ENCODE results near the gene GPATCH1. TPM values are rescaled to one million over a fixed set of nuclear protein-coding genes. Genes with fewer than 3 reads are reported as not detected.

The GPATCH1 gene
- total and polyA plus RNA-seq, 2 of the 13 experiments (the other 11 are each of a cell fraction or from before 2014, with no cell fraction given), result 6.8 to 6.9 TPM

GRCh38 chr19:33039108-33039599 is 41.8 kb upstream of the GPATCH1 start (continued):
- TF ChIP-seq ZNF639 (CRISPR knock-in tag; conservative IDR thresholded peaks at IDR 0.05), result no peak
- TF ChIP-seq SALL2 (CRISPR knock-in tag; IDR thresholded peaks at IDR 0.05), result no peak
- TF ChIP-seq MAZ (IDR thresholded peaks at IDR 0.05; ENCODE audit: borderline replicate concordance, low read depth, low read length), result no peak
- no peak for TF ChIP-seq MAZ (CRISPR knock-in tag; IDR thresholded peaks at IDR 0.05; ENCODE audit: low read depth)
- peak; percentile 78 for TF ChIP-seq ZBTB38 (CRISPR knock-in tag; IDR thresholded peaks at IDR 0.05)
- peak; percentile 23; the same call in 1 of the 2 replicates for TF ChIP-seq TFDP1 (CRISPR knock-in tag; IDR thresholded peaks at IDR 0.05; ENCODE audit: borderline replicate concordance)
- no peak for TF ChIP-seq SNAPC5 (CRISPR knock-in tag; IDR thresholded peaks at IDR 0.05; ENCODE audit: borderline replicate concordance)
- 0 out of 2 replicates have a peak, but pooled peaks have one; percentile 11 for TF ChIP-seq PATZ1 (CRISPR knock-in tag; IDR thresholded peaks at IDR 0.05)
- TF ChIP-seq MIXL1 (CRISPR knock-in tag; IDR thresholded peaks at IDR 0.05), result peak; percentile 31; the same call in 1 of the 2 replicates
- TF ChIP-seq ZNF792 (CRISPR knock-in tag; IDR thresholded peaks at IDR 0.05), result peak; percentile 46; the same call in 1 of the 2 replicates
- 0 out of 2 replicates have a peak, but pooled peaks have one; percentile 51 for TF ChIP-seq ZNF670 (CRISPR knock-in tag; IDR thresholded peaks at IDR 0.05; ENCODE audit: borderline replicate concordance)
- TF ChIP-seq HOXA3 (CRISPR knock-in tag; IDR thresholded peaks at IDR 0.05), result peak; percentile 82
- TF ChIP-seq TBX2 (CRISPR knock-in tag; IDR thresholded peaks at IDR 0.05; ENCODE audit: borderline replicate concordance), result peak; percentile 59; the same call in 1 of the 2 replicates
- TF ChIP-seq ZNF414 (CRISPR knock-in tag; IDR thresholded peaks at IDR 0.05), result peak; percentile 56; the same call in 1 of the 2 replicates
- peak; percentile 37; the same call in 1 of the 2 replicates for TF ChIP-seq ELF3 (CRISPR knock-in tag; IDR thresholded peaks at IDR 0.05)
- peak; percentile 72 for TF ChIP-seq HDAC1 (CRISPR knock-in tag; IDR thresholded peaks at IDR 0.05)
- 0 out of 2 replicates have a peak, but pooled peaks have one; percentile 18 for TF ChIP-seq NR2F2 (IDR thresholded peaks at IDR 0.05; ENCODE audit: borderline replicate concordance, low read depth)
- peak; percentile 83 for TF ChIP-seq SAP130 (CRISPR knock-in tag; IDR thresholded peaks at IDR 0.05; ENCODE audit: low read depth)
- TF ChIP-seq ATF4 (CRISPR knock-in tag; IDR thresholded peaks at IDR 0.05), result peak in 1 of 2 experiments; percentile 84; a peak in 2 of 4 replicates
- TF ChIP-seq ZNF362 (CRISPR knock-in tag; IDR thresholded peaks at IDR 0.05; ENCODE audit: borderline replicate concordance), result peak; percentile 36; the same call in 1 of the 2 replicates
- peak; percentile 50; the same call in 1 of the 2 replicates for TF ChIP-seq ZNF224 (CRISPR knock-in tag; IDR thresholded peaks at IDR 0.05)
- no peak for TF ChIP-seq MAX (IDR thresholded peaks at IDR 0.05)
